BJ (cell line): Measurements from ENCODE around the gene ALK. TPM values are rescaled to one million over a fixed set of nuclear protein-coding genes. Genes with fewer than 3 reads are reported as not detected.

Experiments
- CTCF ChIA-PET: fragments of 350-600 bp; formaldehyde crosslinking; extraction: SDS; loops from one replicate; lab custom pipeline; 2021; ENCODE audit warnings: antibody characterized with exemption, inconsistent platforms; lab: Yijun Ruan, JAX
- POLR2A ChIA-PET: fragments of 300-600 bp; sonication (Branson Sonifier 250); formaldehyde crosslinking; extraction: SDS; loops from one replicate; lab custom pipeline; 2021; ENCODE audit warnings: antibody characterized with exemption; lab: Charles Lee
- DNase-seq: peaks from one replicate; pipeline ENCODE4 v3.0.0-alpha.2; 2011; ENCODE audit warnings: low read depth
- H3K27me3 ChIP-seq: 2 replicates; pipeline ENCODE4 v1.6.0; 2011; ENCODE audit warnings: low read length; ENCODE audit not compliant: control insufficient read depth, insufficient read depth
- H3K36me3 ChIP-seq: 2 replicates; pipeline ENCODE4 v1.5.1; 2011; ENCODE audit warnings: low read length; ENCODE audit not compliant: control insufficient read depth, insufficient read depth
- H3K4me3 ChIP-seq: 2 replicates; pipeline ENCODE4 v1.5.1; 2011; ENCODE audit warnings: low read depth, mild to moderate bottlenecking, control low read depth, low read length
- CTCF ChIP-seq: IDR thresholded peaks from 2 replicates; pipeline ENCODE4 v1.5.1; 2011; ENCODE audit warnings: low read depth, mild to moderate bottlenecking, control low read depth, inconsistent platforms, low read length, moderate library complexity; ENCODE audit not compliant: insufficient read depth
- polyA plus RNA-seq: library from polyadenylated mRNA; depleted of rRNA; stranded (reverse); fragments of >200 nt; gene quantifications from 2 replicates; pipeline ENCODE4 v1.2.3, GENCODE V29; 2011

ALK gene
- polyA plus RNA-seq, 1 experiment, result not detected

- Histone ChIP-seq H3K36me3 (peaks cover 9% of the 10 kb centered on the region), H3K27me3 (no peaks in the 10 kb centered on the region), H3K4me3 (no peak overlapping the region)
- CTCF ChIA-PET, result interaction anchor here (1.6 kb wide), 1 partner anchor 13 kb away, joined by 3 read pairs; no protein-coding TSS in a partner anchor
- DNase-seq, result no peak
- POLR2A ChIA-PET, result no interaction called here
- TF ChIP-seq CTCF, result no peak
Measured at GRCh38 chr2:29182334-29182733, 739.1 kb downstream of the ALK start.

- ChIA-PET POLR2A (no interaction called here), CTCF (no interaction called here)
- Histone ChIP-seq H3K27me3 (no peaks in the 10 kb centered on the region), H3K36me3 (peaks cover 13% of the 10 kb centered on the region), H3K4me3 (no peak overlapping the region)
- no peak for TF ChIP-seq CTCF
- DNase-seq, result no peak
Measured at GRCh38 chr2:29175338-29175737, 746.0 kb downstream of the ALK start.

- Histone ChIP-seq H3K27me3 (no peaks in the 10 kb centered on the region), H3K36me3 (peaks cover 11% of the 10 kb centered on the region; the same call in 1 of the 2 replicates), H3K4me3 (no peak overlapping the region)
- ChIA-PET POLR2A (no interaction called here), CTCF (no interaction called here)
- no peak for DNase-seq
- no peak for TF ChIP-seq CTCF
Measured at GRCh38 chr2:29174937-29175336, 746.4 kb downstream of the ALK start.

- Histone ChIP-seq H3K27me3 (no peaks in the 10 kb centered on the region), H3K36me3 (peaks cover 6% of the 10 kb centered on the region), H3K4me3 (no peak overlapping the region)
- no peak for DNase-seq
- CTCF ChIA-PET, result no interaction called here
- POLR2A ChIA-PET, result no interaction called here
- no peak for TF ChIP-seq CTCF
Measured at GRCh38 chr2:29166242-29167039, 754.9 kb downstream of the ALK start.

GRCh38 chr2:29165362-29166241 is 755.8 kb downstream of the ALK start:
- DNase-seq, result peak; percentile 35
- ChIA-PET POLR2A (no interaction called here), CTCF (interaction anchor here (1.1 kb wide), 1 partner anchor 207 kb away, joined by 3 read pairs; no protein-coding TSS in a partner anchor)
- H3K4me3 ChIP-seq, result no peak overlapping the region
- no peak for TF ChIP-seq CTCF
- peaks cover 7% of the 10 kb centered on the region for H3K36me3 ChIP-seq
- H3K27me3 ChIP-seq, result no peaks in the 10 kb centered on the region
